GM12878 (cell line): ENCODE data around the gene TRAF2. TPM values are rescaled to one million over a fixed set of nuclear protein-coding genes. Genes with fewer than 3 reads are reported as not detected.

Experiments
- BMI1 ChIP-seq: fragments of 450-650 bp; IDR thresholded peaks from 2 replicates; pipeline ENCODE4 v1.6.1; 2016; ENCODE audit warnings: mild to moderate bottlenecking, moderate library complexity, borderline replicate concordance
- CBFB ChIP-seq: IDR thresholded peaks from 2 replicates; pipeline ENCODE4 v1.6.1; 2016; ENCODE audit warnings: antibody characterized with exemption, low read depth
- CHD4 ChIP-seq: fragments of 200-600 bp; sonication (generic); IDR thresholded peaks from 2 replicates; pipeline ENCODE4 v1.6.1; 2016; ENCODE audit warnings: mild to moderate bottlenecking
- DPF2 ChIP-seq: fragments of 450-650 bp; IDR thresholded peaks from 2 replicates; pipeline ENCODE4 v1.6.1; 2017; ENCODE audit warnings: mild to moderate bottlenecking
- E2F4 ChIP-seq: IDR thresholded peaks from 2 replicates; pipeline ENCODE4 v1.6.1; 2012; ENCODE audit warnings: low read depth, low read length, improper control_type of control experiment
- EGR1 ChIP-seq, 2 experiments: IDR thresholded peaks; 1 replicate in 1 of 2; 2 replicates in 1 of 2; pipeline ENCODE4 v1.6.1; 2011 to 2012; ENCODE audit warnings: low read depth in 2 of 2, low read length in 2 of 2, borderline replicate concordance in 1 of 2, mild to moderate bottlenecking in 1 of 2, moderate library complexity in 1 of 2
- EP300 ChIP-seq, 2 experiments: fragments of 150-350 bp in 1 of 2; IDR thresholded peaks; 2 replicates each; pipeline ENCODE4 v1.6.1; 2011 to 2012; ENCODE audit warnings: low read depth in 2 of 2, low read length in 2 of 2, borderline replicate concordance in 1 of 2, improper control_type of control experiment in 1 of 2, inconsistent platforms in 1 of 2; ENCODE audit not compliant: control insufficient read depth in 1 of 2
- GABPA ChIP-seq: IDR thresholded peaks from 2 replicates; pipeline ENCODE4 v1.6.1; 2014; ENCODE audit warnings: antibody characterized with exemption, low read depth, mild to moderate bottlenecking, inconsistent platforms
- GATAD2B ChIP-seq: fragments of 450-650 bp; conservative IDR thresholded peaks from 2 replicates; pipeline ENCODE4 v1.6.1; 2017; ENCODE audit warnings: low read depth, mild to moderate bottlenecking, moderate library complexity
- HDGF ChIP-seq: fragments of 450-650 bp; IDR thresholded peaks from 2 replicates; pipeline ENCODE4 v1.6.1; 2016; ENCODE audit warnings: antibody characterized with exemption
- MEF2A ChIP-seq: IDR thresholded peaks from 2 replicates; pipeline ENCODE4 v1.6.1; 2011; ENCODE audit warnings: low read depth, mild to moderate bottlenecking, low read length, moderate library complexity; ENCODE audit not compliant: insufficient read depth
- MXI1 ChIP-seq: fragments of 150-350 bp; IDR thresholded peaks from 2 replicates; pipeline ENCODE4 v1.6.1; 2011; ENCODE audit warnings: low read depth, mild to moderate bottlenecking, inconsistent platforms, low read length, improper control_type of control experiment
- NFYB ChIP-seq: IDR thresholded peaks from 2 replicates; pipeline ENCODE4 v1.6.1; 2011; ENCODE audit warnings: low read depth, mild to moderate bottlenecking, low read length, improper control_type of control experiment, moderate library complexity; ENCODE audit not compliant: insufficient read depth
- NR2C2 ChIP-seq: IDR thresholded peaks from 2 replicates; pipeline ENCODE4 v1.6.1; 2011; ENCODE audit warnings: borderline replicate concordance, low read depth; ENCODE audit not compliant: control insufficient read depth, insufficient read length
- POLR2AphosphoS2 ChIP-seq: IDR thresholded peaks from 2 replicates; pipeline ENCODE4 v1.6.1; 2011; ENCODE audit warnings: low read depth, mild to moderate bottlenecking, low read length, improper control_type of control experiment, moderate library complexity
- RB1 ChIP-seq: fragments of 450-650 bp; formaldehyde crosslinking; IDR thresholded peaks from 2 replicates; pipeline ENCODE4 v1.6.1; 2017; ENCODE audit warnings: mild to moderate bottlenecking, borderline replicate concordance
- RELA ChIP-seq: fragments of 450-650 bp; IDR thresholded peaks from 2 replicates; pipeline ENCODE4 v1.8.0; 2014; ENCODE audit warnings: borderline replicate concordance; ENCODE audit not compliant: partially characterized antibody
- RELB ChIP-seq: fragments of 450-650 bp; IDR thresholded peaks from 2 replicates; pipeline ENCODE4 v1.6.1; 2017; ENCODE audit warnings: low read depth, mild to moderate bottlenecking, moderate library complexity
- SIX5 ChIP-seq: IDR thresholded peaks from 2 replicates; pipeline ENCODE4 v1.6.1; 2011; ENCODE audit warnings: mild to moderate bottlenecking, low read depth, low read length, moderate library complexity; ENCODE audit not compliant: severe bottlenecking
- ZNF24 ChIP-seq: fragments of 450-650 bp; IDR thresholded peaks from 2 replicates; pipeline ENCODE4 v1.6.1; 2017; ENCODE audit warnings: antibody characterized with exemption, mild to moderate bottlenecking
- polyA plus RNA-seq, 11 experiments: library from polyadenylated mRNA; depleted of rRNA in 4 of 11; unstranded in 6 of 11; stranded (reverse) in 5 of 11; fragments of >200 nt; fragmentation: Nextera tagmentation in 4 of 11; fragmentation: Illumina TruSeq in 1 of 11; extraction: Ambion mirVana in 4 of 11; extraction: Trizol in 1 of 11; gene quantifications; 1 replicate in 1 of 11; 2 replicates in 10 of 11; pipeline versions ENCODE4 v1.2.1 to v1.2.3, GENCODE V29; 2011 to 2016; ENCODE audit warnings: inconsistent platforms in 2 of 11, missing spikeins in 2 of 11, low read depth in 1 of 11
- total RNA-seq, 4 experiments: library from RNA; depleted of rRNA in 3 of 4; stranded (reverse); fragments of >200 nt in 3 of 4; fragmentation: Illumina TruSeq in 1 of 4; extraction: Trizol in 1 of 4; gene quantifications; 2 replicates each; pipeline versions ENCODE4 v1.2.1 to v1.2.3, GENCODE V29; 2013 to 2021

The TRAF2 gene
- total and polyA plus RNA-seq, 10 of the 15 experiments (the other 5 are each of a cell fraction or from before 2014, with no cell fraction given) = 0.34 to 39.5 (median 18.7) TPM

- no peak for TF ChIP-seq GABPA
- TF ChIP-seq BMI1 = no peak
- TF ChIP-seq CHD4 = no peak
- peak in 1 of 2 experiments; percentile 96; a peak in 2 of 3 replicates for TF ChIP-seq EGR1 (IDR thresholded peaks at IDR 0.05; ENCODE audit: borderline replicate concordance in 1 of 2, low read depth in 2 of 2, low read length in 2 of 2)
- peak; percentile 49; the same call in 1 of the 2 replicates for TF ChIP-seq MEF2A
- TF ChIP-seq CBFB = peak; percentile 54; the same call in 1 of the 2 replicates
- peak; percentile 48 for TF ChIP-seq RELA
- peak; percentile 93; the same call in 1 of the 2 replicates for TF ChIP-seq DPF2
- no peak for TF ChIP-seq NFYB
- peak; percentile 21; the same call in 1 of the 2 replicates for TF ChIP-seq RELB
- TF ChIP-seq NR2C2 = peak; percentile 82
- TF ChIP-seq POLR2AphosphoS2 = peak; percentile 91
- peak; percentile 72; the same call in 1 of the 2 replicates for TF ChIP-seq HDGF
- peak; percentile 73; the same call in 1 of the 2 replicates for TF ChIP-seq RB1
- 0 out of 2 replicates have a peak, but pooled peaks have one; percentile 50 for TF ChIP-seq E2F4
- 0 out of 4 replicates have a peak, but pooled peaks of 1 of the 2 experiments have one; percentile 35 for TF ChIP-seq EP300 (IDR thresholded peaks at IDR 0.05; ENCODE audit: borderline replicate concordance in 1 of 2, control insufficient read depth in 1 of 2, low read depth in 2 of 2, low read length in 2 of 2)
- TF ChIP-seq ZNF24 = peak; percentile 32; the same call in 1 of the 2 replicates
- TF ChIP-seq SIX5 = peak; percentile 22
- TF ChIP-seq GATAD2B = peak; percentile 99
- TF ChIP-seq MXI1 = peak; percentile 66; the same call in 1 of the 2 replicates
Measured at GRCh38 chr9:136944519-136945332, 58.4 kb downstream of the TRAF2 start, which contains the start of the genes C8G and FBXW5 (continued).
